ENCODE measurements around the gene SELENON.

DNA sequence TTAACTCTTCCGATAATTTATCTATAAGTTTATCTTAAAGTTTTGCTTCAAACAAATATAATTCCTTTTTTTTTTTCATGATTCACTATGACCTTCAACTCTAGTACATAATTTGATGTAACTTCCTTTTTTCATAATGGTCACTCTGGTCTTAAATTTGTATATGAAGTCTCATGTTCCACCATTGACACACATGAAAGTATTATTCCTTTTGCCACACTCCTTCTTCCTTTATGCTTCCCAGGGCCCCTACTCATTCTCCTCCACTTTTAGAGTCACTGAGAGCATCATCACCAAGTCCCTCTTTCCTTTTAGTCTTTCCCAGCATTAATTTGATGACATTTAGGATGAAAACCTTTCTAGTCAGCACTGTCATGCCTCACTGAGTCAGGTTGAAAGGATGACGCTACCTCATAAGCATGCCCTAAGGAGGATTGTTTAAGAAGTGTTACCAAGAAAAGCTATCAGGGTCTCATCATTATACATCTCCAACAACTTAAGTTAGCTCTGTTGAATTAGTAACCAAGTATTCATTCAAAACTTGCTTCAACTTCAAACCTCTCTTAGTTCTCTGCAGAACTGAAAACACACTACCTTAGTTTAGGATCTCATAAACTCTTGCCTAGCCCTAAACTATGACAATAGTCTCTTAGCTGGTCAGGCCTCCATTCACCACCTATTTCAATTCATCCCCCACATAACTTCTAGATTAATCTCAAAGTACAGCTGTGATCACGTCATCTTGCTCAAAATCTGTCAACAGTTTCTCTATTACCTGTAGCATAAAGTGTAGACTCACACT lies 44.7 kb downstream of the SELENON start:
- TF ChIP-seq, protein P1, sequence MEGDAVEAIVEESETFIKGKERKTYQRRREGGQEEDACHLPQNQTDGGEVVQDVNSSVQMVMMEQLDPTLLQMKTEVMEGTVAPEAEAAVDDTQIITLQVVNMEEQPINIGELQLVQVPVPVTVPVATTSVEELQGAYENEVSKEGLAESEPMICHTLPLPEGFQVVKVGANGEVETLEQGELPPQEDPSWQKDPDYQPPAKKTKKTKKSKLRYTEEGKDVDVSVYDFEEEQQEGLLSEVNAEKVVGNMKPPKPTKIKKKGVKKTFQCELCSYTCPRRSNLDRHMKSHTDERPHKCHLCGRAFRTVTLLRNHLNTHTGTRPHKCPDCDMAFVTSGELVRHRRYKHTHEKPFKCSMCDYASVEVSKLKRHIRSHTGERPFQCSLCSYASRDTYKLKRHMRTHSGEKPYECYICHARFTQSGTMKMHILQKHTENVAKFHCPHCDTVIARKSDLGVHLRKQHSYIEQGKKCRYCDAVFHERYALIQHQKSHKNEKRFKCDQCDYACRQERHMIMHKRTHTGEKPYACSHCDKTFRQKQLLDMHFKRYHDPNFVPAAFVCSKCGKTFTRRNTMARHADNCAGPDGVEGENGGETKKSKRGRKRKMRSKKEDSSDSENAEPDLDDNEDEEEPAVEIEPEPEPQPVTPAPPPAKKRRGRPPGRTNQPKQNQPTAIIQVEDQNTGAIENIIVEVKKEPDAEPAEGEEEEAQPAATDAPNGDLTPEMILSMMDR (IDR thresholded peaks at IDR 0.05): no peak
- TF ChIP-seq POLR2A (IDR thresholded peaks at IDR 0.05): no peak

Measured in adrenal gland (tissue), 5 donors.